RWPE2 (cell line): Measurements from ENCODE around the gene CTF1.

ENCODE experiments used
- ATAC-seq: fragments of 200-7000 bp; cut with Tn5 transposase; 3 replicates; pipeline ENCODE4 v1.9.1; 2021; ENCODE audit warnings: low read depth
- DNase-seq: peaks from one replicate; pipeline ENCODE4 v3.0.0-alpha.2; 2020; ENCODE audit warnings: low spot score
- H3K27ac ChIP-seq: fragments of 450-650 bp; 2 replicates; pipeline ENCODE4 v1.5.1; 2017; ENCODE audit warnings: mild to moderate bottlenecking; ENCODE audit not compliant: poor library complexity, severe bottlenecking
- H3K27me3 ChIP-seq: fragments of 250-450 bp; sonication (Bioruptor Pico); 2 replicates; pipeline ENCODE4 v1.5.1; 2021; ENCODE audit warnings: mild to moderate bottlenecking, moderate library complexity; ENCODE audit not compliant: insufficient read depth, poor library complexity, severe bottlenecking
- H3K36me3 ChIP-seq: fragments of 250-450 bp; sonication (Bioruptor Pico); 2 replicates; pipeline ENCODE4 v1.5.1; 2020; ENCODE audit warnings: low read depth, mild to moderate bottlenecking, moderate library complexity
- H3K4me1 ChIP-seq: fragments of 250-450 bp; sonication (Bioruptor Pico); 2 replicates; pipeline ENCODE4 v1.5.1; 2021; ENCODE audit warnings: mild to moderate bottlenecking, moderate library complexity; ENCODE audit not compliant: insufficient read depth, poor library complexity, severe bottlenecking
- H3K4me3 ChIP-seq: fragments of 250-450 bp; sonication (Bioruptor Pico); 2 replicates; pipeline ENCODE4 v1.5.1; 2021; ENCODE audit warnings: mild to moderate bottlenecking, moderate library complexity; ENCODE audit not compliant: severe bottlenecking
- H3K9me3 ChIP-seq: fragments of 250-450 bp; sonication (Bioruptor Pico); 2 replicates; pipeline ENCODE4 v1.5.1; 2021; ENCODE audit warnings: mild to moderate bottlenecking, moderate library complexity; ENCODE audit not compliant: severe bottlenecking
- TF ChIP-seq, protein P1 (sequence below): fragments of 450-650 bp; IDR thresholded peaks from one replicate; pipeline ENCODE4 v1.5.1; 2017; ENCODE audit warnings: mild to moderate bottlenecking, moderate library complexity; ENCODE audit not compliant: poor library complexity, severe bottlenecking

The CTF1 gene

DNA sequence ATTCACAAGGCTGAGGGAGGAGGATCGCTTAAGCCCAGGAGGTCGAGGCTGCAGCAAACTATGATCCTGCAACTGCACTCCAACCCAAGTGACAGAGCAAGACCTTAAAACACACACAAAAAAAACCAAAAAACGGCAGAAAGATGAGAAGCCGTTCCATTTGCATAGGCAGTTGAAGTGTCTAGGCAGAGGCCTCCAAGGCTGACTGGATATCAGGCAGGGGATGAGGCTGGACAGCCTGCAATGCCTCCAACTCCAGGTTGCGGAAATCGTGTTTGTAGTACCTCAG lies 25.0 kb downstream of the CTF1 start:
- peak overlapping the region; percentile 68 for H3K27ac ChIP-seq

DNA sequence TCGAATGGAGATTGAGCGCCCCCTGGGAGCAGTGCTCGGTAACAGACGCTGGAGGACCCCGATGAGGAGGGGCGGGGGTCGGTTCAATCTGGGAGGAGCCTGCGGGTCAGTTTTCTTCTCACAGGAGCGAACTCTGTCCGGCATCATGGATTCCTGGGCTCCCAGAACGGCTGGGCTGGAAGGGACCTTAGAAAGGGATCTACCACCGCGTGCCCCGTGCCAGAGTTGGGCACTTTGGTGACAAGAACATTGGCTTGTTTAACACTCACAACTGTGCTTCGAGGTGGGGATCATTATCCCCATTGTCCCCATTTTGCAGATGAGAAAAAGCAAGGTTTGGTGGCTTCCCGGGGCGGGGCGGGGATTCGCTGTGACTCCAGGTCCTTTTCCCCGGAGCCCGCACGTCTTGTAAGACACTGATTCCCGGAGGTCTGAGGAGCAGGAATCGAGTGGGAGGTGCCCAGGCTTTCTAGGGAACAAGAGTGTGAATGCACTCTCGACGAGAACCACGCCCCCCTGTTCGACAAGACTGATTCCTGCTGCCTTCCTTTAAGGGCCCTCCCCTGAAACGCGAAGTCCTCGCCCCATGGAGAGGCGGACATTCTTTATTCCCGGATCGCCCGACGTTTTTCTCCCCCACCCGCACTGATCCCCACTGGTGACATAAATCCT lies 25.5 kb downstream of the CTF1 start:
- TF ChIP-seq, protein P1, sequence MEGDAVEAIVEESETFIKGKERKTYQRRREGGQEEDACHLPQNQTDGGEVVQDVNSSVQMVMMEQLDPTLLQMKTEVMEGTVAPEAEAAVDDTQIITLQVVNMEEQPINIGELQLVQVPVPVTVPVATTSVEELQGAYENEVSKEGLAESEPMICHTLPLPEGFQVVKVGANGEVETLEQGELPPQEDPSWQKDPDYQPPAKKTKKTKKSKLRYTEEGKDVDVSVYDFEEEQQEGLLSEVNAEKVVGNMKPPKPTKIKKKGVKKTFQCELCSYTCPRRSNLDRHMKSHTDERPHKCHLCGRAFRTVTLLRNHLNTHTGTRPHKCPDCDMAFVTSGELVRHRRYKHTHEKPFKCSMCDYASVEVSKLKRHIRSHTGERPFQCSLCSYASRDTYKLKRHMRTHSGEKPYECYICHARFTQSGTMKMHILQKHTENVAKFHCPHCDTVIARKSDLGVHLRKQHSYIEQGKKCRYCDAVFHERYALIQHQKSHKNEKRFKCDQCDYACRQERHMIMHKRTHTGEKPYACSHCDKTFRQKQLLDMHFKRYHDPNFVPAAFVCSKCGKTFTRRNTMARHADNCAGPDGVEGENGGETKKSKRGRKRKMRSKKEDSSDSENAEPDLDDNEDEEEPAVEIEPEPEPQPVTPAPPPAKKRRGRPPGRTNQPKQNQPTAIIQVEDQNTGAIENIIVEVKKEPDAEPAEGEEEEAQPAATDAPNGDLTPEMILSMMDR = peak; percentile 90
- Histone ChIP-seq H3K4me3 (peak overlapping the region; percentile 51), H3K27ac (peak overlapping the region; percentile 68), H3K4me1 (peaks cover 2% of the 10 kb centered on the region), H3K36me3 (no peaks in the 10 kb centered on the region), H3K9me3 (no peaks in the 10 kb centered on the region), H3K27me3 (no peaks in the 10 kb centered on the region)
- peak; percentile 91 for DNase-seq
- peak; percentile 31 for ATAC-seq

More for the DNA sequence above, 25.0 kb downstream of the CTF1 start:
- TF ChIP-seq, protein P1 = no peak
- Histone ChIP-seq H3K27me3 (no peaks in the 10 kb centered on the region), H3K4me1 (peaks cover 2% of the 10 kb centered on the region), H3K9me3 (no peaks in the 10 kb centered on the region), H3K4me3 (peak overlapping the region; percentile 51), H3K36me3 (no peaks in the 10 kb centered on the region)
- ATAC-seq (no peak), DNase-seq (no peak)

DNA sequence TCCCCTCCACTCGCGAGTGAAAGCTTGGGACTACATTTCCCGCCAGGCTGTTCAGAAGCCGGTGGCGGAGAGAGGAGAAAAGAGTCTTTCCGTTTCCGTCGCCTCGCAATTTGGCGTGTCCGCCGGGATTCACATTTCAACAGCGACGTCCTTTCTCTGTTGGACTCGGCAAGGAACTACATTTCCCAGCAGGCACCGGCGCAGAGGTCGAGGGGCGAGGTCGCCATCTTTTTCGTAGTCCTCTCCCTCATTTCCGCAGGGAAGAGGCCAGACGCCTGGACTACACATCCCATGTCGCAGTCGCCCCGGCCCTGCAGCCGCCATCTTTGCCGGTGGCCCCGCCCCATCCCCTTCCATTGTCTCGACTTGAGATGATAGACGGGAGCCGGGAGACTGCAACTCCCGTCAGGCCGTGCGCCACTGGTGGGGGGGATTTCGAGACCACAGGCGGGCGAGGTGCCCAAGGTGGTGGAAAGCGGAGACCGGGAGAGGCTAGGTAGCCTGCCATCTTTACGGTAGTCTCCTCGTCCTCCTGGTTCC lies 26.1 kb downstream of the CTF1 start:
- Histone ChIP-seq H3K27ac (peak overlapping the region; percentile 68), H3K27me3 (no peaks in the 10 kb centered on the region), H3K9me3 (no peaks in the 10 kb centered on the region), H3K4me1 (peaks cover 2% of the 10 kb centered on the region), H3K36me3 (no peaks in the 10 kb centered on the region), H3K4me3 (peak overlapping the region; percentile 51)
- DNase-seq (peak; percentile 99), ATAC-seq (peak; percentile 77)
- TF ChIP-seq, protein P1 = no peak

DNA sequence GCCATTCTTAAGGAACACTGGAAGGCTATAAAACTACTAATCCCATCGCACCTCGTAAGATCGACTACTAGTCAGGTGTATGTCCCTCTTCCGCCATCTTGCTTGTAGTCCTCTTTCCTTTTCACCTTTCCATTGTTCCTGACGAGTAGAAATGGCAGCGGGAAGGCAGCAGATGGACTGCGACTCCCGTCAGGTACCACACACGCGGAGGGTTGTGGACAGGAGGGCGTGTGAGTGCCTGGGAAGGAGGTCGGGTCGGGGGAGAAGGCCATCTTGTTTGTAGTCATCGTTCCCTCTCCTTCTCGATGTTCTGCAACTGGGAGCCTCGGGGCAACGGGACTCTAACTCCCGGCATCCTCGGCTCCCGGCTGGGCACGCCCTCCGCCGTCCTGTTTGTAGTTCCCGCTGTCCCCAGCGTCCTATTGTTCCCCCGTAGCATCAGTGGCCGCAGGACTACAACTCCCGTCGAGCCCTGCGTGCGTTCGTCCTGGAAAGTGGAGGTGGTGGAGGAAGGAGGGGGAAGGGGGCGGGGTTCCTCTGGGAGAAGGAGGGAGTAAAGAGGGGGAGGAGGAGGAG lies 26.6 kb downstream of the CTF1 start:
- H3K4me1 ChIP-seq = peaks cover 2% of the 10 kb centered on the region
- no peaks in the 10 kb centered on the region for H3K9me3 ChIP-seq
- peak; percentile 99 for DNase-seq
- TF ChIP-seq, protein P1 = no peak
- H3K27me3 ChIP-seq = no peaks in the 10 kb centered on the region
- H3K4me3 ChIP-seq = peak overlapping the region; percentile 51
- ATAC-seq = peak; percentile 76
- H3K36me3 ChIP-seq = no peaks in the 10 kb centered on the region
- peak overlapping the region; percentile 68 for H3K27ac ChIP-seq

DNA sequence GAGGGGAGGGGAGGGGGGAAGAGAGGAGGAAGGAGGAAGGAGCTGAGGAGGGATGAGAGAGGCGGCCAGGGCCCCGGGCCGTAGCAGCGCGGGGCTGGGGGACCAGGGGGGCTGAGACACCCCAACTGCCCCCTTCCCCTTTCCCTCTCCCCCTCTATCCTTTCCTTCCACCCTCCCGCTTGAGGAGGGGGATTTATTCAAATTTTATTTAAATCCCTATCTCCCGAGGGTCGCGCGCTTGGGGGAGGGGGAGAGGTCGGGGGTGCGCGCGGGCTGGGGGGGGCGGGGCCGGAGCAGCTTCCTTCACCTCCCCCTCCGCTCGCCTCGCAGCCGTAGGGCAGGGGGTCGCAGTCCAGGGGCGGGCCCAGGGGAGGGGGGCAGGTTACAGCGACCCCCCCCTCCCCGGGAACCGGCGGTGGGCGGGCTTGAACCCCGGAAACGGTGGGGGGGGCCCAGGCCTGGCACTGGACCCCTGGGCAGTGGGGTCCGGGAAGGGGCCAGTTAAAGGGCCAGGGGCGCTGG lies 27.2 kb downstream of the CTF1 start, which contains the start of gene FBXL19:
TSS of gene FBXL19 (plus strand) at position 19 of the 522 bp plus-strand sequence. CDS start 2,183 bp downstream, outside the sequence.
- no peaks in the 10 kb centered on the region for H3K27me3 ChIP-seq
- no peaks in the 10 kb centered on the region for H3K36me3 ChIP-seq
- H3K4me1 ChIP-seq = peaks cover 2% of the 10 kb centered on the region
- H3K9me3 ChIP-seq = no peaks in the 10 kb centered on the region
- ATAC-seq = no peak
- TF ChIP-seq, protein P1 = no peak
- DNase-seq = no peak
- H3K27ac ChIP-seq = peak within 1 kb of the TSS; percentile 68
- peak within 1 kb of the TSS; percentile 51 for H3K4me3 ChIP-seq
